Activated gamma-delta T cell treated with anti-CD3 and anti-CD28 coated beads, Interleukin-2, amount 50 U/mL, for 16 hours (primary cell): ENCODE measurements around the gene SORL1.

Source experiments
- DNase-seq: peaks from one replicate; pipeline ENCODE4 v3.0.0-alpha.2; 2020; ENCODE audit warnings: low read depth

SORL1 gene

DNA sequence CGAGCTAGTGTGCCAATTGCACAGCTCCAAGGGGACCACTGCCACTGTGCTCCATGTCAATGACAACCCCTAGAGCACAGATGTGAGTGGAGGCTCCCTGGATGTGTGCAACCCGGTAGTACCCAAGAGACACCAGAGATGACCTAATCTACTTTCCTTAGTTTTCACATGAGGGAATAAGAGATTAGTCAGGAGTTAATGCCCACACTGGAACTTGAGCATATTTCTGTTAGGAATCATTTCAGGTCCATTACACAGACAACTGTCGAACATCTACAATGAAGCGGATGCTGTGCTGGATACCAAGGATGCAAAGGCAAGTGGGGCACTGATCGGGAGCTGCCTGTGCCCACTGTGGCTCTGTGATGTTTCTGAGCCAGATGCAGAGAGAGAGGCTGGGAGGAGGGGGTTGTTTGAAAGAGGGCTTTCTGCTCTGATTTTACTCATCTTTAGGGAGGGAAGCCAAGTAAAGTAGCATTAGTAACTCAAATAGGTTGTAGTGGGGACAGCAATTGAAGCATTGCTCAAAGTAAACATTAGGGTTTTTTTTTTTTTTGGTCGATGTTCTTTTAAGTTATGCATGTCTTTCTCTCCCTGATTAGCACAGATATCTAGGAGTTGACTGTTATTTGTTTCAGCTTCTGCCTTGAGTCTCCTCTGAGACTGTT, 83.1 kb downstream of the SORL1 start:
- DNase-seq = no peak

DNA sequence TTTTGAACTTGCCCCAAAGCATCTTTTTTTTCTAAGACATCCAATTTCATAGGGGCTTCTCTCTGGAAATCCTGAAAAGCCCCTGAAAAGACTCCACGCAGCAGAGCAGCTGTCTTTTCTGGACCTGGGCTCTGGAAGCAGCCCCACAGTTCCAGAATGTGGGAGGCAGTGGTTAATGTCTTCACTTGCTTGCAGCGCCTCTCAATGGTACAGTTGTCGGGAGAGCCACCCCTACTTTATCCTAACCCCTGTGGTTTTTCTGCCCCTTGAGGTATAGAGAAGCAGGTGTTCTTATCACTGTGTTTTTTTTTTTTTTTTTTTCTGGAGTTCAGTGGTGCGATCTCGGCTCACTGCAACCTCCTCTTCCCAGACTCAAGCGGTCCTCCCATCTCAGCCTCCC, 84.0 kb downstream of the SORL1 start:
- DNase-seq = no peak

GRCh38 chr11:121538054-121538453, 85.9 kb downstream of the SORL1 start:
- DNase-seq = no peak

GRCh38 chr11:121539000-121539399, 86.9 kb downstream of the SORL1 start:
- no peak for DNase-seq

DNA sequence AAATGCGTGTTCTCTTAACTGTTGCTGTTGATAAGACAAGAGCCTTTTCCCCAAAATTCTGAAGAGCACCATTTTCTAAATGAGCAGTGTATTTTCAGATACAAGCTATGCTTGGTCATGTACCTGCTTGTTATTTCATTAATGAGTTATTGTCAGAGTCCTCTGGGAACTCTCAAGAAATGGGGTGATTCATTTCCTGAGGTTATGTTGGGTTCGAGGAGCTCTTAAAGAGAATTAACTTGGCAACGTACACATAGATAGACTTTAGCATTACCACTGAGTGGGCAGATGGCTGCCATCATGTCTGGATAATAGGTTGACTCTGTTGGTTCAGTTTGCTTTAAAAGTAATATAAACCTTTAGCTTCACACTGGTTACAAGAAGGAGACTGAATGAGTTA, 88.5 kb downstream of the SORL1 start:
- DNase-seq = no peak

- no peak for DNase-seq
These were observed 91.8 kb downstream of the SORL1 start for GRCh38 chr11:121543836-121544380.

GRCh38 chr11:121544956-121545355, 92.8 kb downstream of the SORL1 start:
- no peak for DNase-seq

DNA sequence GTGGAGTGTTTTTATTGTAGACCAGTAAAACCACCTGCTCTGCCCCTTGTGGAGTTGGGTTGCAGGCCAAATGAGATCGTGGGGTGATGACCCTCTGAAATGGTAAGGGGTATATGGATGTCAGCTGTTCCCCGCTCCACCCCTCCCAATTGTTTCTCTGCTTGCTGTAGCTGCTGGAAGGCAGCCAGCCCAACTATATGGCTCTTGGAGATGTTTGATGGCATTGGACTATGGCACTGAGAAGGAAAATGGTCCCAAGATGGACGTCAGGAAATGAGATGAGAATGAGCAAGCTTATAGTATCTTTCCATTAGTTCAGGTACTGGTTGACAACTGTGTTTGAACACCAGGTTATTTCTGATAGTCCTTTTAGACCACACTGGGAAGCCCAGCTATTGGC, 95.5 kb downstream of the SORL1 start:
- DNase-seq = no peak

DNA sequence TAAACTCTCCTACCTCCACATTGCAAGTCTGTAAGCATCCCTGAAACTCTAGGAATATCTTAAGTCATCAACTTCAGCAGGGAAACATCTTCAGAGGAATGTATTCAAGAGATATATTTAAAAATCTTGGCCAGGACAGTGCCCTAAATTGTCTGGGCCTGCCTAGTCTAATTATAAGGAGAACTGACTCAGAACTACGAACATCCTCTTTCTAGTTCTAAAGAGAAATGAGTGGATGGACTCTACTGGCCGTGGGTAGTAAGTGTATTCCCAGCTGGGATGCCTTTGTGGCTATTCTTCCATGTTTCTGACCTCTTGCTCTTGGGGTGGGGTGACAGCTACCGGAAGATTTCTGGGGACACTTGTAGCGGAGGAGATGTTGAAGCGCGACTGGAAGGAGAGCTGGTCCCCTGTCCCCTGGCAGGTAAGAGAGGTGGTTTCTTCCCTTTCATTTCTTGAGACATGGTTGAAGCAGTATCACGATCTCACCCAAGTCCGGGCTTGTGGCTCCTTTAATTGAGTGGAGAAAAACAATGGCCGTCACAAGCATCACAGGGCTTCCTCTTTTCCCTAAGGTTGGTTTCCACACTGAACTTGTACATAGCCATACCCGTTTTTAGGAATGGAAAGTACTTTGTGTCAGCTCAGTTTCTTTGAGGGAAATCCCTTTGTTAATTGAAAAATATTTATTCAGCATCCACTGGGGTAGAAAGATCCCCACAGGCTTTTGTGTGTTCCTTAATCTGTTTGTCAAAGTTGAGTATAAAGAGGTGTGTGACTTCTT, 98.3 kb downstream of the SORL1 start:
- no peak for DNase-seq

DNA sequence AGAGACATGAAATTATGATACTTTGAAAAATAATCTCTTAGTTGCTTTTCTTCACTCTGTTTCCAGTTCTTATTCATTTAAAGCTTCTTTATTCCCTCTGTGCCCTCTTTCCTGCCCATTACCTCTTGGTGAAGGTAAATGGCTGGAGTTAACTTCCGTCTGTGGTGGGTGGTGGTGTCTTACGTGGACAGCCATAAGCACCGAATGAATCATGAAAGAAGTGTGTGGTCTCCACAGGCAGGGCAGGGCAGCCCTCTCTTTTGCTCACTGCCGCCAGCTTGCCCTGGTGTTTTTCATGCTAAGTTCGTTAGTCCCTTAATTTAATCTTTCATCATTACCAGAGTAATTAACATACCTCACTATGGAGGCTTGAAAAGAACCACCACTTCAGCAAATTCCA, 99.3 kb downstream of the SORL1 start:
- no peak for DNase-seq

GRCh38 chr11:121552154-121552553, 100.0 kb downstream of the SORL1 start:
- no peak for DNase-seq

GRCh38 chr11:121552644-121553043, 100.5 kb downstream of the SORL1 start:
- no peak for DNase-seq

- no peak for DNase-seq
These were observed 101.3 kb downstream of the SORL1 start for GRCh38 chr11:121553389-121553788.

DNA sequence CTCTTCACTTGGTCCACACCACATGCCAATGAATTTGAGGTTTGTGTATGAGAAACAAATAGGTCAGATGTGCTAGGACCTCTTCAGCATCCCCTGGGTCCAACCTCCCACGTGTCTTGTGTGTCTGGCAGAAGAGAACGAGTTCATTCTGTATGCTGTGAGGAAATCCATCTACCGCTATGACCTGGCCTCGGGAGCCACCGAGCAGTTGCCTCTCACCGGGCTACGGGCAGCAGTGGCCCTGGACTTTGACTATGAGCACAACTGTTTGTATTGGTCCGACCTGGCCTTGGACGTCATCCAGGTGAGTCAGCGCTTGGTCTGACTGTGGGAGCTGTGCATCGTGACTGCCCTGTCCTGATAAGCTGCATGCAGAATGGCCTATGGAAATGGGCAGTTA, 101.7 kb downstream of the SORL1 start:
- DNase-seq = no peak

GRCh38 chr11:121554552-121554951, 102.4 kb downstream of the SORL1 start:
- no peak for DNase-seq

GRCh38 chr11:121555121-121555520, 103.0 kb downstream of the SORL1 start:
- no peak for DNase-seq

- DNase-seq = no peak
These were observed 104.8 kb downstream of the SORL1 start for GRCh38 chr11:121556937-121557336.

DNA sequence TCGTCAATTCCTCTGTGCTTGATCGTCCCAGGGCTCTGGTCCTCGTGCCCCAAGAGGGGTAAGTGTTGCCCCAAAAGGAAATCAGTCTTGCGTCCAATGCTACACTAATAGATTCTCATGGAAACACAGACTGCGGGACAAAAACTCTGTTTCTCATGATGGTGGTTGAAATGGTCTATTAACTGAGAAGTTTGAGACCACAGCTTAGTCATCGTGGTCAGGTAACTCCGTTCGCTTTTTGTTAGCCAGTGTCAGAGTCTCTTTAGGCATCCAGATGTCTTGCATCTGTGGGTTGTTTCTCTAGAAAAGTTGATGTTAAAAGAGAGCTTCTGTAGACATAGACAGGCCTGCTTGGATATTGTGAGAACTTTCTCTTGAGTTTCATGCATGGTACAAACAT, 105.2 kb downstream of the SORL1 start:
- DNase-seq = no peak

DNA sequence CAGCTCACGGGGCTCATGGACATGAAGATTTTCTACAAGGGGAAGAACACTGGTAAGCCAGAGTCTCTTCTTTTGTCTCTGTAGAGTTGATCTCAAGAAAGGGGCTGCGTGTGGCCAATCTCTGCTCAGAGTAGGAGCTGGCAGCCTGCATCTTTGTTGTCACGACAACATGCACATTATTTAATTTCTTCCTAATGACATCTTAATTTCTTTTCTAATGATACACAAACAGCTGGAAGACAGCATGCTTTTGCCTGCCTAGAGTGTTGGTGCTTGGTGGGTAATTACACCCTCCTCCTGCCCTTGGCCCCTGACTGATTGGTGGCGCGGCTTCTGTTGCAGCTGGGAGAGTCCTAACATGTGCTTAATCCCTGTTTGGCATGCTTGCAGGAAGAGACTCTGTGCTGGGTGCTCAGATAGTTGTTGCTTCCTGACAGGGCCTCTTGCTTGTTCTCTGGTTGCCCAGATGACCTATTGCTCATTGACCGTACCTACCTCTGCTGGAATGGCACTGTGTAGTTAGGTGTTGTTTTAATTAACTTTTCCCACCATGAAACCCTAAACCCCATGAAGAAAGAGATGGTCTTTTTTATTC, 107.6 kb downstream of the SORL1 start:
- no peak for DNase-seq

GRCh38 chr11:121560236-121560635, 108.1 kb downstream of the SORL1 start:
- DNase-seq = no peak

- no peak for DNase-seq
These were observed 109.1 kb downstream of the SORL1 start for GRCh38 chr11:121561240-121561639.

DNA sequence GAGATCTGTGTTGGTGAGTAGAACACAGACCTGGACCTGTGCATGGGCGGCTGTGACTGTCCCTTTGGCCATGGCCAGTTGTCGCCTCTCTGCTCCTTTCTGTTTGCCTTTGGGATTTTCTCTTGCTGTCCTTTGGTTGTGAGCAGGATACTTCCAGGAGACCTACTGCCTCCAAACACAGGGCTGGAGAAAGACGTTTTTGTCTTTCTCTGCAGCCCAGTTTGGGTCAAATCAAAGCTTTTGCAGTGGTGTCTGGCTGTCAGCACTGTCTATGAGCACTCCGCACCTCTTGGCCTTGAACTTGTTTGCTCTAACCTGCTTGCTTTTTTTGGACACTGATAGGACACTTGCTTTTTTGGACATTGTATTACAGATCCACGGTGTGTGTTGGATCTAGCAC, 109.6 kb downstream of the SORL1 start:
- DNase-seq = no peak

- no peak for DNase-seq
These were observed 110.9 kb downstream of the SORL1 start for GRCh38 chr11:121563003-121563402.
